Caco-2 (cell line): ENCODE data around the gene STIM2. TPM values are rescaled to one million over a fixed set of nuclear protein-coding genes. Genes with fewer than 3 reads are reported as not detected.

Experiments used
- BruUV-seq: library from RNA; stranded (reverse); fragments of 400-500 nt; replicated peaks from 2 replicates; lab custom pipeline; 2021; lab: Mats Ljungman, UMichigan
- CTCF ChIA-PET: fragments of 300-600 bp; sonication (Branson Sonifier 250); formaldehyde crosslinking; loops from one replicate; lab custom pipeline; 2022; ENCODE audit warnings: antibody characterized with exemption; lab: Charles Lee
- POLR2A ChIA-PET: fragments of 300-600 bp; sonication (Branson Sonifier 250); formaldehyde crosslinking; loops from one replicate; lab custom pipeline; 2022; ENCODE audit warnings: antibody characterized with exemption; lab: Charles Lee
- DNase-seq, 2 experiments: peaks; one replicate each; pipeline versions ENCODE4 v3.0.0 to v3.0.0-alpha.2; 2020 to 2022
- H3K27me3 ChIP-seq: replicated peaks from 2 replicates; pipeline ENCODE4 v1.6.0; 2011; ENCODE audit warnings: low read length; ENCODE audit not compliant: control insufficient read depth, insufficient read depth
- H3K36me3 ChIP-seq: 2 replicates; pipeline ENCODE4 v1.5.1; 2011; ENCODE audit warnings: low read length; ENCODE audit not compliant: control insufficient read depth, insufficient read depth
- H3K4me1 ChIP-seq: fragments of 250-450 bp; sonication (Bioruptor Pico); 2 replicates; pipeline ENCODE4 v1.5.1; 2020; ENCODE audit warnings: mild to moderate bottlenecking
- H3K4me3 ChIP-seq: 2 replicates; pipeline ENCODE4 v1.5.1; 2011; ENCODE audit warnings: low read depth, mild to moderate bottlenecking, control low read depth, low read length
- H3K9me3 ChIP-seq: fragments of 250-450 bp; sonication (Bioruptor Pico); 2 replicates; pipeline ENCODE4 v1.5.1; 2020; ENCODE audit warnings: mild to moderate bottlenecking, moderate library complexity
- H3K27ac Mint-ChIP-seq: one replicate; pipeline ENCODE4 v1.8.0; 2022; ENCODE audit warnings: mixed read lengths; ENCODE audit not compliant: unreplicated experiment
- H3K27me3 Mint-ChIP-seq: one replicate; pipeline ENCODE4 v1.8.0; 2022; ENCODE audit warnings: mixed read lengths; ENCODE audit not compliant: insufficient read depth, unreplicated experiment
- H3K36me3 Mint-ChIP-seq: one replicate; pipeline ENCODE4 v1.8.0; 2022; ENCODE audit warnings: mild to moderate bottlenecking, mixed read lengths; ENCODE audit not compliant: insufficient read depth, unreplicated experiment
- H3K4me1 Mint-ChIP-seq: one replicate; pipeline ENCODE4 v1.8.0; 2022; ENCODE audit warnings: low read depth, mixed read lengths; ENCODE audit not compliant: unreplicated experiment
- H3K4me3 Mint-ChIP-seq: one replicate; pipeline ENCODE4 v1.8.0; 2022; ENCODE audit warnings: mild to moderate bottlenecking, moderate library complexity, mixed read lengths; ENCODE audit not compliant: unreplicated experiment
- H3K9me3 Mint-ChIP-seq: one replicate; pipeline ENCODE4 v1.8.0; 2022; ENCODE audit warnings: mixed read lengths; ENCODE audit not compliant: unreplicated experiment
- CTCF ChIP-seq, 2 experiments: fragments of 200-600 bp in 1 of 2; IDR thresholded peaks; 1 replicate in 1 of 2; 2 replicates in 1 of 2; pipeline versions ENCODE4 v1.5.1 to v1.8.0; 2011 to 2022; ENCODE audit warnings: antibody characterized with exemption in 1 of 2, control low read depth in 1 of 2, inconsistent platforms in 1 of 2, low read depth in 1 of 2, low read length in 1 of 2, mild to moderate bottlenecking in 1 of 2, moderate library complexity in 1 of 2; ENCODE audit not compliant: insufficient read depth in 1 of 2, severe bottlenecking in 1 of 2, unreplicated experiment in 1 of 2
- intact Hi-C: fragments of 100-400 bp; cut with micrococcal nuclease; formaldehyde crosslinking; loops from one replicate; pipeline ENCODE4 v1.10.0; 2022; ENCODE audit not compliant: unreplicated experiment
- total RNA-seq: library from RNA; stranded (reverse); gene quantifications from 2 replicates; pipeline ENCODE4 v1.2.3, GENCODE V29; 2022

The STIM2 gene
- total RNA-seq, 1 experiment from 2014 or later: 27.2 TPM

GRCh38 chr4:26879805-26880204, 19.2 kb downstream of the STIM2 start:
- Histone ChIP-seq H3K4me3 (no peak overlapping the region), H3K4me1 (no peaks in the 10 kb centered on the region), H3K9me3 (no peaks in the 10 kb centered on the region), H3K27me3 (no peaks in the 10 kb centered on the region), H3K36me3 (no peaks in the 10 kb centered on the region)
- intact Hi-C loops: no loop called here
- Mint-ChIP-seq H3K27me3 (no peaks in the 10 kb centered on the region), H3K4me3 (no peak overlapping the region), H3K9me3 (no peaks in the 10 kb centered on the region), H3K27ac (no peak overlapping the region), H3K36me3 (no peaks in the 10 kb centered on the region), H3K4me1 (peaks cover 13% of the 10 kb centered on the region)
- ChIA-PET CTCF (no interaction called here), POLR2A (no interaction called here)
- BruUV-seq: no TSS peak
- no peak for TF ChIP-seq CTCF (IDR thresholded peaks at IDR 0.05; ENCODE audit: insufficient read depth in 1 of 2, low read depth in 1 of 2, low read length in 1 of 2, severe bottlenecking in 1 of 2, unreplicated experiment in 1 of 2)
- no peak for DNase-seq

GRCh38 chr4:26884026-26884425, 23.4 kb downstream of the STIM2 start:
- Histone ChIP-seq H3K4me3 (no peak overlapping the region), H3K36me3 (no peaks in the 10 kb centered on the region), H3K9me3 (no peaks in the 10 kb centered on the region), H3K4me1 (no peaks in the 10 kb centered on the region), H3K27me3 (no peaks in the 10 kb centered on the region)
- ChIA-PET POLR2A (no interaction called here), CTCF (no interaction called here)
- H3K27ac Mint-ChIP-seq: no peak overlapping the region
- no TSS peak for BruUV-seq
- no peaks in the 10 kb centered on the region for H3K9me3 Mint-ChIP-seq
- no peak for TF ChIP-seq CTCF (IDR thresholded peaks at IDR 0.05; ENCODE audit: insufficient read depth in 1 of 2, low read depth in 1 of 2, low read length in 1 of 2, severe bottlenecking in 1 of 2, unreplicated experiment in 1 of 2)
- peaks cover 13% of the 10 kb centered on the region for H3K4me1 Mint-ChIP-seq
- intact Hi-C loops: no loop called here
- no peaks in the 10 kb centered on the region for H3K36me3 Mint-ChIP-seq
- no peak overlapping the region for H3K4me3 Mint-ChIP-seq
- no peak for DNase-seq
- H3K27me3 Mint-ChIP-seq: no peaks in the 10 kb centered on the region

GRCh38 chr4:26884486-26884988, 23.9 kb downstream of the STIM2 start:
- Histone ChIP-seq H3K27me3 (no peaks in the 10 kb centered on the region), H3K4me1 (no peaks in the 10 kb centered on the region), H3K36me3 (no peaks in the 10 kb centered on the region), H3K9me3 (no peaks in the 10 kb centered on the region), H3K4me3 (no peak overlapping the region)
- H3K9me3 Mint-ChIP-seq: no peaks in the 10 kb centered on the region
- BruUV-seq: no TSS peak
- no peak for DNase-seq
- peaks cover 9% of the 10 kb centered on the region for H3K4me1 Mint-ChIP-seq
- no peaks in the 10 kb centered on the region for H3K27me3 Mint-ChIP-seq
- H3K27ac Mint-ChIP-seq: no peak overlapping the region
- ChIA-PET CTCF (no interaction called here), POLR2A (no interaction called here)
- no peak overlapping the region for H3K4me3 Mint-ChIP-seq
- H3K36me3 Mint-ChIP-seq: no peaks in the 10 kb centered on the region
- no peak for TF ChIP-seq CTCF (IDR thresholded peaks at IDR 0.05; ENCODE audit: insufficient read depth in 1 of 2, low read depth in 1 of 2, low read length in 1 of 2, severe bottlenecking in 1 of 2, unreplicated experiment in 1 of 2)
- intact Hi-C loops: no loop called here
